Tibial nerve (tissue), 4 donors: ENCODE data around the gene OPTC. TPM values are rescaled to one million over a fixed set of nuclear protein-coding genes. Genes with fewer than 3 reads are reported as not detected.
A peak's percentile ranks its signal among the peaks of the same experiment; 100 is the strongest.

ENCODE experiments used
- DNase-seq, 2 donors: peaks; one replicate each; pipeline ENCODE4 v3.0.0-alpha.2; 2019; ENCODE audit warnings: low spot score in 2 of 2
- H3K27ac ChIP-seq, 4 donors: fragments of 200-600 bp; sonication (generic) in 3 of 4; one replicate each; pipeline ENCODE4 v1.5.1; 2017 to 2019; ENCODE audit warnings: mild to moderate bottlenecking in 1 of 4
- H3K27me3 ChIP-seq, 2 donors: fragments of 200-600 bp; sonication (generic) in 1 of 2; one replicate each; pipeline versions ENCODE4 v1.5.1 to v1.6.0; 2017 to 2019
- H3K36me3 ChIP-seq, 3 donors: fragments of 200-600 bp; sonication (generic); one replicate each; pipeline ENCODE4 v1.5.1; 2018 to 2019
- H3K4me1 ChIP-seq, 4 donors: fragments of 200-600 bp; sonication (generic) in 3 of 4; one replicate each; pipeline ENCODE4 v1.5.1; 2017 to 2019
- H3K4me3 ChIP-seq, 4 donors: fragments of 200-600 bp; sonication (generic) in 3 of 4; one replicate each; pipeline ENCODE4 v1.5.1; 2017 to 2019; ENCODE audit warnings: mild to moderate bottlenecking in 1 of 4, moderate library complexity in 1 of 4
- H3K9me3 ChIP-seq, 4 donors: fragments of 200-600 bp; sonication (generic) in 3 of 4; one replicate each; pipeline ENCODE4 v1.5.1; 2017 to 2019
- EP300 ChIP-seq, 2 donors: sonication (generic); formaldehyde crosslinking; IDR thresholded peaks; one replicate each; pipeline ENCODE4 v1.6.1; 2017; ENCODE audit warnings: antibody characterized with exemption in 2 of 2, mild to moderate bottlenecking in 1 of 2
- POLR2A ChIP-seq, 2 donors: fragments of 450-650 bp; IDR thresholded peaks; one replicate each; pipeline ENCODE4 v1.6.1; 2017; ENCODE audit warnings: antibody characterized with exemption in 2 of 2, mild to moderate bottlenecking in 2 of 2, moderate library complexity in 2 of 2
- WGBS, 2 donors: methylation state at CpG; one replicate each; pipeline ENCODE4 v1.1.5; 2018; 5-methylcytosine and 5-hydroxymethylcytosine counted together
- total RNA-seq, 4 donors: library from RNA; depleted of rRNA; stranded (reverse); fragments of >200 nt; gene quantifications; one replicate each; pipeline ENCODE4 v1.1.0, GENCODE V29; 2016
- TF ChIP-seq, protein P1 (sequence below), 5 experiments: fragments of 200-600 bp in 3 of 5; fragments of 450-650 bp in 2 of 5; sonication (generic) in 3 of 5; IDR thresholded peaks; one replicate each; pipeline ENCODE4 v1.5.1; 2016 to 2019; ENCODE audit warnings: antibody characterized with exemption in 5 of 5, mild to moderate bottlenecking in 3 of 5, moderate library complexity in 2 of 5

Gene OPTC
- total RNA-seq, 4 donors from 2014 or later, result not detected

- no peak for DNase-seq
- WGBS, 2 donors, result 32 to 37% methylated on average over 9 of the region's 9 CpGs
- no peaks in the 10 kb centered on the region for H3K9me3 ChIP-seq
- TF ChIP-seq POLR2A (IDR thresholded peaks at IDR 0.05), result no peak
- TF ChIP-seq, protein P1, sequence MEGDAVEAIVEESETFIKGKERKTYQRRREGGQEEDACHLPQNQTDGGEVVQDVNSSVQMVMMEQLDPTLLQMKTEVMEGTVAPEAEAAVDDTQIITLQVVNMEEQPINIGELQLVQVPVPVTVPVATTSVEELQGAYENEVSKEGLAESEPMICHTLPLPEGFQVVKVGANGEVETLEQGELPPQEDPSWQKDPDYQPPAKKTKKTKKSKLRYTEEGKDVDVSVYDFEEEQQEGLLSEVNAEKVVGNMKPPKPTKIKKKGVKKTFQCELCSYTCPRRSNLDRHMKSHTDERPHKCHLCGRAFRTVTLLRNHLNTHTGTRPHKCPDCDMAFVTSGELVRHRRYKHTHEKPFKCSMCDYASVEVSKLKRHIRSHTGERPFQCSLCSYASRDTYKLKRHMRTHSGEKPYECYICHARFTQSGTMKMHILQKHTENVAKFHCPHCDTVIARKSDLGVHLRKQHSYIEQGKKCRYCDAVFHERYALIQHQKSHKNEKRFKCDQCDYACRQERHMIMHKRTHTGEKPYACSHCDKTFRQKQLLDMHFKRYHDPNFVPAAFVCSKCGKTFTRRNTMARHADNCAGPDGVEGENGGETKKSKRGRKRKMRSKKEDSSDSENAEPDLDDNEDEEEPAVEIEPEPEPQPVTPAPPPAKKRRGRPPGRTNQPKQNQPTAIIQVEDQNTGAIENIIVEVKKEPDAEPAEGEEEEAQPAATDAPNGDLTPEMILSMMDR (IDR thresholded peaks at IDR 0.05), result no peak
- TF ChIP-seq EP300 (IDR thresholded peaks at IDR 0.05), result no peak
- peak overlapping the region; percentile 80 to 95 (median 83) for H3K27ac ChIP-seq
- peak overlapping the region; percentile 38 to 60 (median 52) for H3K4me3 ChIP-seq
- H3K27me3 ChIP-seq, result no peaks in the 10 kb centered on the region
- peaks cover 8 to 56% (median 19%) of the 10 kb centered on the region in 4 donors for H3K4me1 ChIP-seq
- no peaks in the 10 kb centered on the region for H3K36me3 ChIP-seq
Observed at GRCh38 chr1:203476216-203476814, 17.6 kb upstream of the OPTC start.

DNA sequence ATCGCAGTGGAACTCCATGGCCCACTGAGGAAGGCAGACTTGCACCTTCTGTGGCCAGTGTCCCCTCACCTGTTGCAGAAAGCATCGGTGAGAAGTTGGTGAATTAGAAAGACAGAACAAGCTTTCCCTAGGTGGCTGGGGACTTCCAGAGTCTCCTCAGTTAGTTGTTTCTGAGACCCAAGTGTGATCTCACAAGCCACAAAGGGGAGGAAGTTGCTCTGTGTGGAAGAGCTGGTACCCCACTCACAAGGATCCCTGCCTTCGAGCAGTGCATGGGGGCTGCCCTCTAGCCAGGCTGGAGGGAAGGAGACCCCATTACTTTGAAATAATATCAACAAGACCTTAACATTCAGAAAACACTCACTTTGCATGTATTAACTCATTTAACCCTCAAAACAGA, 16.2 kb upstream of the OPTC start:
- WGBS, 2 donors, result 74 to 79% methylated on average over 3 of the region's 3 CpGs
- no peak for DNase-seq
- Histone ChIP-seq H3K4me3 (peak overlapping the region; percentile 38 to 60 (median 52)), H3K27me3 (no peaks in the 10 kb centered on the region), H3K27ac (peak overlapping the region; percentile 80 to 95 (median 83)), H3K36me3 (peaks cover 0 to 3% (median 0%) of the 10 kb centered on the region in 3 donors), H3K9me3 (no peaks in the 10 kb centered on the region), H3K4me1 (peaks cover 8 to 59% (median 25%) of the 10 kb centered on the region in 4 donors)
- TF ChIP-seq, protein P1 (IDR thresholded peaks at IDR 0.05), result no peak
- TF ChIP-seq POLR2A (IDR thresholded peaks at IDR 0.05), result no peak
- TF ChIP-seq EP300 (IDR thresholded peaks at IDR 0.05), result no peak

DNA sequence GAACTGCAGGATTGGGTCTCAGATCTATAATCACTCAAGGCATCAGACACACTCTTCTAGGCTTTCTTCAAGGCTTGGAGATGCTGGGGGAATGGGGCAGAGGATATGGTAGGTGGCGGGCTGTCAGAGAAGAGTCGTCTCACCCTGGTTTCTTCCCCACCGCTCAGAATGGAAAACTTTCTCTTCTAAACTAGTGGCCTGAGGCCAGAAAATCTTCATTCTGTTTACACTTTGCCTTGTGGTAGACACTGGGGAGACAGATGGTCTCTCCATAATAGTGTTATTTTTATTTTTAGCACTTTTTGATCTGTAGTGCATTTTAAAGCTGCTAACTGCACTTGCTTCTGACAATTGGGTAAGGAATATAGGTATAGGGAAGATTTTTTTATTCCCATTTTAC, 15.7 kb upstream of the OPTC start:
- H3K4me1 ChIP-seq, result peaks cover 8 to 63% (median 25%) of the 10 kb centered on the region in 4 donors
- peak overlapping the region; percentile 80 to 95 (median 83) for H3K27ac ChIP-seq
- no peaks in the 10 kb centered on the region for H3K27me3 ChIP-seq
- H3K36me3 ChIP-seq, result peaks cover 0 to 7% (median 0%) of the 10 kb centered on the region in 3 donors
- no peak for TF ChIP-seq EP300 (IDR thresholded peaks at IDR 0.05)
- TF ChIP-seq POLR2A (IDR thresholded peaks at IDR 0.05), result no peak
- TF ChIP-seq, protein P1 (IDR thresholded peaks at IDR 0.05), result no peak
- 45 to 58% methylated on average over 3 of the region's 3 CpGs for WGBS, 2 donors
- no peak for DNase-seq
- H3K4me3 ChIP-seq, result peak overlapping the region; percentile 38 to 60 (median 52)
- H3K9me3 ChIP-seq, result no peaks in the 10 kb centered on the region

DNA sequence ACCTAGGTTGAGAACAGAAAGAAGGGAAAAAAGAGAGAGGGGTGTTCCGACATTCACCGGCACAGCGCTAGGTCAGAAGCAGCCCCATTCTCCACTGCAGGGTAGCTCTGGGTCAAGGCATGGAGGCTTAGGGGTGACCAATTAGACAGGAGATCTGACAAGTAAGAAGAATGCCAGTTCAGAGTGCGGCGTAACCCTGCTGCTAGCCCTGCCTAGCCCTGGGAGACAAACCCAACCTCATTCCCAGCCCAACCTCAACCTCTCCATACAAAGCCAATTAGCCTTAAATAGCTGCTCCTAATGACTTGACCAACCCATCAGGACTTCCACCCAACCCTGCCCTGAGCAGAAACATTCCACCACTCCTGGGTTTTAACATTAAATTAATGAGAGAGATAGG, 15.0 kb upstream of the OPTC start:
- Histone ChIP-seq H3K4me1 (peaks cover 8 to 61% (median 28%) of the 10 kb centered on the region in 4 donors), H3K36me3 (peaks cover 0 to 15% (median 0%) of the 10 kb centered on the region in 3 donors), H3K27ac (peak overlapping the region; percentile 80 to 95 (median 83)), H3K27me3 (no peaks in the 10 kb centered on the region), H3K4me3 (peak overlapping the region; percentile 38 to 60 (median 52)), H3K9me3 (no peaks in the 10 kb centered on the region)
- TF ChIP-seq, protein P1 (IDR thresholded peaks at IDR 0.05), result no peak
- TF ChIP-seq EP300 (IDR thresholded peaks at IDR 0.05) (no peak), POLR2A (IDR thresholded peaks at IDR 0.05) (no peak)
- no peak for DNase-seq
- WGBS, 2 donors, result 41 to 57% methylated on average over 5 of the region's 5 CpGs

GRCh38 chr1:203479646-203480045, 14.3 kb upstream of the OPTC start:
- WGBS, 2 donors, result 57 to 59% methylated on average over 2 of the region's 2 CpGs
- TF ChIP-seq EP300 (IDR thresholded peaks at IDR 0.05) (no peak), POLR2A (IDR thresholded peaks at IDR 0.05) (no peak)
- TF ChIP-seq, protein P1 (IDR thresholded peaks at IDR 0.05), result no peak
- DNase-seq, result no peak
- Histone ChIP-seq H3K27ac (peak overlapping the region; percentile 80 to 95 (median 83)), H3K27me3 (no peaks in the 10 kb centered on the region), H3K4me3 (peak overlapping the region in 3 of 4 donors; percentile 51 to 60 (median 52)), H3K9me3 (no peaks in the 10 kb centered on the region), H3K4me1 (peaks cover 3 to 61% (median 27%) of the 10 kb centered on the region in 4 donors), H3K36me3 (peaks cover 0 to 22% (median 0%) of the 10 kb centered on the region in 3 donors)
